Mononuclear cell (primary cell): ENCODE measurements around the gene AFF3. TPM values are rescaled to one million over a fixed set of nuclear protein-coding genes. Genes with fewer than 3 reads are reported as not detected.

Experiments used
- H3K27me3 ChIP-seq: 2 replicates; pipeline ENCODE4 v1.6.0; 2011; ENCODE audit warnings: low read length, control low read depth; ENCODE audit not compliant: insufficient read depth
- H3K4me1 ChIP-seq: 2 replicates; pipeline ENCODE4 v1.5.1; 2011; ENCODE audit warnings: mild to moderate bottlenecking, low read length, control low read depth; ENCODE audit not compliant: insufficient read depth
- H3K4me3 ChIP-seq: 2 replicates; pipeline ENCODE4 v1.5.1; 2011; ENCODE audit warnings: mild to moderate bottlenecking, low read length, moderate library complexity
- H3K9me3 ChIP-seq: 2 replicates; pipeline ENCODE4 v1.5.1; 2011; ENCODE audit warnings: low read depth, mild to moderate bottlenecking, control low read depth, low read length
- total RNA-seq: library from RNA; depleted of rRNA; stranded (reverse); fragments of >200 nt; gene quantifications from one replicate; pipeline ENCODE4 v1.2.3, GENCODE V29; 2012

The AFF3 gene
- total RNA-seq, 1 donor, result 21.9 TPM

DNA sequence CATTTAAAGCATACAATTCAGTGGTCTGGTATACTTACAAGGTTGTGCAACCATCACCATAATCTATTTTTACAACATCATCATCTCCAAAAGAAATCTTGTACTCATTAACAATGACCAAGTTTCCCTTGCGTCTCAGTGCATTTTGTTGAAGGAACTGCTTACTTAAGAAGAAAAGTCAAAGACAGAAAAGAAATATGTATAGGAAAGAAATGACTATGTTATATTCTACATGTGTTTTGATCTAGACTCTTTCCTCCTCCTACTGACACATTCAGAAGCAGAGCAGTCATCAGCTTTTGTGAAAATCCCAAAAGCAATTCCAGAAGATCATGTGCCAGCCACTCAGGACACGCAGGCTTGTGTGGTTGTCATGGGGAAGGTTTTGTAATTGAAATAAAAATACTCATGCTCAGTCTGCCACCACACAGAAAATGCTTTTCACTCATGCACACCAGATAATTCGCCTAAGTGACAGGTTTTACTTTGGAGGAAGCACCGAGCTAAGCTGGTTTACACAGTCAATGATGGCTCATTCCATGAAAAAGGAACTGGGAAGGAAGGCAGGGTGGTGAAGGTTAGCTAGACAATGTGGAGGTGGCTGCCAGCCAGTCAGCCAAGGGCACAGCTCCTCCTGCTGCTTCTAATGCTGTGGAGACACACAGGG lies 494.1 kb downstream of the AFF3 start:
- Histone ChIP-seq H3K4me3 (no peak overlapping the region), H3K9me3 (no peaks in the 10 kb centered on the region), H3K4me1 (no peaks in the 10 kb centered on the region), H3K27me3 (no peaks in the 10 kb centered on the region)

DNA sequence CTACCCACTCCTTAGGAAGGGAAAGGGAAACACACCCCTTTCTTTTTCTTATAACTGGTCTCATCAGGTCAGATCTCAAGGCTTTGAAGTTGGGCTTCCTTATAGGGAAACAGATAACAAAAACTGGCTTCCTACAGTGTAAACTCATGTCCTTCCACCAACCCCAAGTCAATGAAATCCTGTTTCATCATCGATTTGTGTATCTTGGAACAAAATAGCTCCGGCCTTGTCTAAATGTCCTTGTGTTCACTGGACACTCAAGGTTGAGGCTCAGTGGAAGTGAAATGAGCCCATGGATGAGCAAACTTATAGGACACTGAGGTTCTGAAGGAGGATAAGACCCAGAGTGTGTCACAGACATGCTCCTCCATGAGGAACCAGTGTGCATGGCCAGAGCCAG lies 496.4 kb downstream of the AFF3 start:
- Histone ChIP-seq H3K27me3 (no peaks in the 10 kb centered on the region), H3K9me3 (no peaks in the 10 kb centered on the region), H3K4me3 (no peak overlapping the region), H3K4me1 (no peaks in the 10 kb centered on the region)

DNA sequence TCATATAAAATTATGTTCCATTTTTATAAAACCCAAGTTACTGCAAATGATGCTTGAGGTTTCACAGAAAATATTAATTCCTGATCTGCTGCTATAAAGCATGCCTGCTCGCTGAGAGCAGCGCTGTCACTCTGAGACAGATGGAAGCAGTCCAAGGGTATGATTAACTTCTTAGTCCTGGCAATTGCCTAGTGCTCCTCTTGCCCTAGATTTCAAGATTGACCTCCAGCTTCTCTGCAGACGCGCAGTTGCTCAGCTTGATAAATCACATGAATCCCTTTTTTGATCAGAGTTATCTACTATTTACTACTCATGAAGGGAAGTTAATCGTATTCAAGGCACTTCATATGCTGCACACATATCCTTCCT lies 498.0 kb downstream of the AFF3 start:
- Histone ChIP-seq H3K4me3 (no peak overlapping the region), H3K4me1 (no peaks in the 10 kb centered on the region), H3K9me3 (no peaks in the 10 kb centered on the region), H3K27me3 (no peaks in the 10 kb centered on the region)

DNA sequence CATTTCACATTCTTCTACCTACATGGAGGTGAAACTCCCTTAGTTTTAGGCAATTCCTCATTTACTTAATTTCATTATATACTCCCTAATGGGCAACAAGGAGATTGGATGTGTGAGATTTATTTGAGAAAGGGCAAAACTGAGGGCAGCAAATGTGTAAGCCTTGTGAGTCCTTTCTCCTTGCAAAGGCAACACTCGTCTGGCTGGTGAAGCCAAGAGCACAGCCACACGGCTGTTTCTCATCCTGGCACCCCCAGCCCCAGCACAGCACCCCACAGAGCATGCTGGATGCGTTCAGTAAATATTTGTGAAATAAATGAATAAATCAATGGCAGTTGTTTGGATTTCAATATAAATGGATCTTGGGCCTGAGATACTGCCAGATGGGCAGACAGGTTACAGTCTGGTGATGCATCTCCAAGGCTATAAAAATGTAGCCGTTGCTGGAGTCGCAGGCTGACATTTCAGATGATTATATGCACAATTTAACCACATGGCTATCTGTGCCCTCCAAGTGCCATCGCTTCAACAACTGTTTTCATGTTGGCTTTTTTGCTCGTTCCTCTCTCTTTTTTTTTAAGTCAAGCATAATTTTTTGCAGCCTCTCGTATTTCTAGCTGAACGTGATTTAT lies 498.5 kb downstream of the AFF3 start:
- H3K4me3 ChIP-seq, result no peak overlapping the region
- no peaks in the 10 kb centered on the region for H3K27me3 ChIP-seq
- H3K4me1 ChIP-seq, result no peaks in the 10 kb centered on the region
- H3K9me3 ChIP-seq, result no peaks in the 10 kb centered on the region

DNA sequence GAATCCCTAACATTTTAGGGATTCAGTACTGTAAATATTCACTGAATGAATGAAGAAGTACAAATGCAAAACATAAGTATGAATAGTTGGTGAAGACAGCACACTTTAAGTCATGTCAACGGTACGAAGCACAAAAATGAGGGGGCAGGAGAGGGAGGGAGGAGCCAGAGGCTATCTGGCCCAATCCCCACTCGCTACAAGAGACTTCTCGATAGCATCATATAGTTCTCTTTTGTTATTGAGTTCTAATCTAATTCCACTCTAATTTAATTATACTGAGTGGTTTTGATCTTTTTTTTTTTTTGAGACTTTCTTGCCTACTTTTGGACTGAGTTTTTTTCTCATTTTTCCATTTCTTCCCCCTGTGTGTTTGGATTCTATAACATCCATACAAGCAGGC lies 500.4 kb downstream of the AFF3 start:
- Histone ChIP-seq H3K27me3 (no peaks in the 10 kb centered on the region), H3K4me3 (no peak overlapping the region), H3K9me3 (no peaks in the 10 kb centered on the region), H3K4me1 (no peaks in the 10 kb centered on the region)

DNA sequence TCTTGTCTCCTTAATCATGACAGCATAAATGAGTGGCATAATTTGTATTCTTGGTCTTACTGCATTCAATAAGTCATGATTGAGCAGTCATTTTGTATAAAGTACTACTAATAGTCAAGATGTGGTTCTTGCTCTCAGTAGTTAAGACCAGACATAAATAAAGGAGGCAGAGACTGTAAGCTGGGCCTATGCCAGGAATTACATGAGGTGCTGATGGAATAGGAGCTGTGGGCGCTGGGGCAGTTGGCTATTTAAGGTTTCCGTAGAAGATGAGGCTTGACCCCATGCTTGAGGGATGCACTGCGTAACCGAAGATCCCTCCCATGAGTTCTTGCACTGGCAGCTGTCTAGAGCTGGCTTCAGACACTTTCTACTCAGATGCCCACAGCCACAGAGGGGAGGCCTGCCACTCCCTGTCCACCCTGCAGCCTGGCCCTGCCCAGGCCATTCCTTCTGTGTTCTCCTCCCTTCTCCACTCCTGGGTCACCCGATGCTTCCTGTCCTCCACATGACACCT lies 501.7 kb downstream of the AFF3 start:
- H3K9me3 ChIP-seq, result no peaks in the 10 kb centered on the region
- H3K4me1 ChIP-seq, result no peaks in the 10 kb centered on the region
- H3K4me3 ChIP-seq, result no peak overlapping the region
- H3K27me3 ChIP-seq, result no peaks in the 10 kb centered on the region

DNA sequence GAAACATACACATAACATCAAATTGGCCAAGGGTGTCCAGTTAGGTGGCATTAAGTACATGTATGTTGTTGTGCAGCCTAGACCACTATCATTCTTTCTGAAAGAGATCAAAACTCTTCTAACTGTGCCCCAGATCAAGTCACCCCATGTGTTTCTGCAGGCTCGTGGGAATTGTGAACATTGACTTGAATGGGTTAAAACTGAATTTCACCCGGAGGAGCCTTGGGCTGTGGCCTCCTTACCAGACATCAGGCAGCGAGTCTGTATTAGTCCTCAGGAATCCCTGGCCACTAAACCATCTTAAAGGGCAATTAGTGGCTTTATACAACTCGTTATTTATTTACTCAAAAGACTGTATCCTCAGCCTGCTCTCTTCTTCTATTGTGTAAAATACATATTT lies 503.6 kb downstream of the AFF3 start:
- H3K27me3 ChIP-seq, result no peaks in the 10 kb centered on the region
- H3K4me1 ChIP-seq, result no peaks in the 10 kb centered on the region

DNA sequence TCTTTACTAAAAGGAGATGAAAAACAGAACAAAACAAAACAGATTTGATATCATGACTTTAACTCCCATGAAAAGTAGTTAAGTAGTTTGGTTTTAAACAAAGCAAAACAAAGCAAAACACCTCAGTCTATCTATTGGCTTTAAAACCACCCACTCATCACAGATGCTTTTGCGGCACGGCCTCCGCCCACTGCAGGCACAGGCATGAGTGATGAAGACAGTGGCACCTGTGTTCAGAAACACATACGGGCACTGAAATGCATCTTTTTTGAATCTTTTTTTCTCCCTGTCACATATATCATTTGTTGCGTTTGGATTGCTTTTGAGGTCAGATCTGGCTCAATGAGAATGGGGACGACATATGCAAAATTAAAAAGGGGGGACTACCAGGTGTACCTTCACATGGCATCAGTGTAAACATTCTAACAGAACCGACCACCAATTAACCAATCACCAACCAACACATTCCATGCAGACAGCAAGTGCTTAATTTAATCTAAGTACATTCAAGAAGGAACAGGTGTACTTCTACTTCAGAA lies 505.2 kb downstream of the AFF3 start:
- H3K9me3 ChIP-seq, result no peaks in the 10 kb centered on the region
- no peak overlapping the region for H3K4me3 ChIP-seq
- H3K27me3 ChIP-seq, result no peaks in the 10 kb centered on the region
- no peaks in the 10 kb centered on the region for H3K4me1 ChIP-seq

More for the DNA sequence above, 503.6 kb downstream of the AFF3 start:
- Histone ChIP-seq H3K4me3 (no peak overlapping the region), H3K9me3 (no peaks in the 10 kb centered on the region)

DNA sequence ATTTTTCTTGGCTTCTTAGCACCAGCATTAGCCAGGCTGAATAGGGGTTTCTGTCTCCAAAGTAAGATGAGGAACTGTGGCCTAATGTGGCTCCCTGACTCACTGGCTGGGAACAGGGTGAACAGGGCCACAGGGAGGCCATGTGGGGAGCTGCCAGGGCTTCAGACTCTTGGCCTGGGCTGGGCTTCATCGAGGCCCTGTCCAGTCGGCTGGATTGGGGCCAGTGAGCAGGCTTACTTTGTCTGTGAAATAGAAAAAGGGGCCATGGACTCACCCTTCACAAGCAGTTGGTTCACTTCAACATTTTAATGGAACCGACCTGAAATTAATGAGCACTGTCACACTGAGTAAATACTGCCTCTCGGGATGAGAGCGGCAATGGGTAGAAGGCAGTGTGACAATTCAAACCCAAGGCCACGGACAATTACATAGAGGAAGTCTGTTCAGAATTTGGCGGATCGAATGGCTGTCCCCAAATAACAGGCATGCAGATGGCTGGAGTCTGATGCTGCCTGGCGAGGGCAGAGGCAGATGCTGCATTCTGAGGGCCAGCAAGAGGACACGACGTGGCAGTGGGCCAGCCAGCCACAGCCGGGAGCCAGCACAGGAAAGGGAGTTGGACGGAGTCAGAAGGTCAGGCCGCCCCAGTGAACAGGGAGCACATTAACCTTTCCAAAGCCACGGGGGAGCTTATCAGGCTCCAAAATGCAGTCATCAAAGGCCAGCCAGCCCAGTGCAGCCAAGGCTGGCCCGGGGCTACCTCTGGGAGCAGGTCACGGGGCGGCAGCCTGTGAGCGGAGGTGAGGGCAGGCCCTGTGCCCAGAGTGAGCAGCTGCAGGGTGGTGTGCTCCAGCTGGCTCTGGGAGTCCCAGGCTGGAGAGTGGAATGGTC lies 506.0 kb downstream of the AFF3 start:
- Histone ChIP-seq H3K4me1 (no peaks in the 10 kb centered on the region), H3K9me3 (no peaks in the 10 kb centered on the region), H3K27me3 (no peaks in the 10 kb centered on the region), H3K4me3 (no peak overlapping the region)

DNA sequence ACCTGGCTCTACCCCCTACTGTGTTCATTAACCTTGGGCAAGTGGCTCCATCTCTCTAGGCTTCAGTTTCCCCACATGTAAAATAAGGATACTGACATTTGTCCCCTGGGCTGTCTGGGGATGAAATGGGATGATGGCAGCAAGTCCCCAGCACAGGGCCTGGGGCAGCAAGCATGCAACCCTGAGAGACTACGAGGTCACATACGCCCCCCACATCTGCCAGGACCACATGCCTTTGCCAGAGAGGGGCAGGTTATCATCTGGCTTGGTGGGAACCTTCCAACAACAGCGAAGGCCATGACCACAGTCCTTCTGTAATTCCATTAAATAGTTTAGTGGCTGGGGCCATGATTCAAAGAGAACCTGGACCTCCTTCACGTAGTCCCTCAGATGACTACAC lies 506.7 kb downstream of the AFF3 start:
- H3K4me1 ChIP-seq, result no peaks in the 10 kb centered on the region
- no peaks in the 10 kb centered on the region for H3K9me3 ChIP-seq
- no peak overlapping the region for H3K4me3 ChIP-seq
- no peaks in the 10 kb centered on the region for H3K27me3 ChIP-seq

DNA sequence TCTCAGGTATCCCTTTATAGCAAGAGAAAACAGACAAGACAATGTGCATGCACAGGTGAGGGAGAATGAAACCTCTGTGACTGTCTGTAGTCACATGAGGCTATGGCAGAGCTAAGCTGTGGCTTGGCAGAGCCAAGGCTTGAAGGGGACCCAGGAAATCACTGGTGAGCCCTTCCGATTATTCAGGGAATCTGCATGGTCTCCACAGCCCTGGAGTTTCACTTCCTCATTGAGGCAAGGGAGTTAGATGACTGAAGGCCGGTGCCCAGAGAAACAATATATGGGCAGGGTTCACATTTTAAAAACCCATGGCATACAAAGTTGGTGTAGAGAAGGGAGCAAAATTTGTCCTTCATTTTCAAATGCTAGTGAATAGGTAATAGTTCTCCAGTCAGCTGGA lies 508.2 kb downstream of the AFF3 start:
- Histone ChIP-seq H3K27me3 (no peaks in the 10 kb centered on the region), H3K4me1 (no peaks in the 10 kb centered on the region), H3K4me3 (no peak overlapping the region), H3K9me3 (no peaks in the 10 kb centered on the region)

DNA sequence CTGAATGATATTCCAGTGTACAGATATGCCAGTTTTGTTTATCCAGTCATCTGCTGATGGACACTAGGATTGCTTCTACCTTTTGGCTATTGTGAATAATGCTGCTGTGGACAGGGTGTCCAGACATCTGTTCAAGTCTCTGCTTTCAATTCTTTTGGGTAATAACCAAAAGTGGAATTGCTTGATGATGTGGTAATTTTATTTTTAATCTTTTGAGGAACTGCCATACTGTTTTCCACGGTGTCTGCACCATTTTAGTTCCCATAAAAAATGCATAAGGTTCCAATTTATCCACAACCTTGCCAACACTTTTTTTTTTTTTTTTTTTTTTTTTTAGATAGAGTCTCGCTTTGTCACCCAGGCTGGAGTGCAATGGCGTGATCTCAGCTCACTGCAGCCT lies 510.7 kb downstream of the AFF3 start:
- no peak overlapping the region for H3K4me3 ChIP-seq
- H3K27me3 ChIP-seq, result no peaks in the 10 kb centered on the region
- no peaks in the 10 kb centered on the region for H3K9me3 ChIP-seq
- no peaks in the 10 kb centered on the region for H3K4me1 ChIP-seq

DNA sequence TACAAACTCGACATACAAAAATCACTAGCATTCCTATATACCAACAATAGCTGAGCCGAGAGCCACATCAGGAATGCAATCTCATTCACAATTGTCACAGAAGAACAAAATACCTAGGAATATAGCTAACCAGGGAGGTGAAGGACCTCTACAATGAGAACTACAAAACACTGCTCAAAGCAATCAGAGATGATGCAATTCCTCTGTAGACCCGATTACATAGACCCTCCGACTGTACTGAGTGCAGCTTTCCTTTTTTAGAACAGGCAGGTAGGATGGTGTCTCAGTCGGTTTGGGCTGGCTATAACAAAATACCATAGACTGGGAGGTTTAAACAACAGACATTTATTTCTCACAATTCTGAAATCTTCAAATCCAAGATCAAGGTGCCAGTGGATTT lies 513.1 kb downstream of the AFF3 start:
- no peaks in the 10 kb centered on the region for H3K27me3 ChIP-seq
- no peak overlapping the region for H3K4me3 ChIP-seq
- H3K4me1 ChIP-seq, result no peaks in the 10 kb centered on the region
- no peaks in the 10 kb centered on the region for H3K9me3 ChIP-seq

DNA sequence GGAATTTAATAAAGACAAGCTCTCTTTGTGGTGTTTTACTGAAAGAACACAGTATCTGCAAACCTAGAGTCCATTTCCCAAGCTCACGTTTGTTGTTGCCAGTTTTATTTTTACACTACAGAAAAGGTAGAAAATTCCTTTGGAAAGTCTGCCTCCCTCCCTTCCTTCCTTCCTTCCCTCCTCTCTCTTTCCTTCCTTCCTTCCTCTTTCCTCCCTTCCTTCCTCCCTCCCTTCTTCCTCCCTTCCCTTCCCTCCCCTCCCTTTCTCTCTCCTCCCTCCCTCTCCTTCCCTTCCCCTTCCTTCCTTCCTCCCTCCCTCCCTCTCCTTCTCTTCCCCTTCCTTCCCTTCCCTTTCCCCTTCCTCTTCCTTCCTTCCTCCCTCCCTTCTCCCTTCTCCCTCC lies 516.2 kb downstream of the AFF3 start:
- Histone ChIP-seq H3K9me3 (no peaks in the 10 kb centered on the region), H3K27me3 (no peaks in the 10 kb centered on the region), H3K4me3 (no peak overlapping the region), H3K4me1 (no peaks in the 10 kb centered on the region)

DNA sequence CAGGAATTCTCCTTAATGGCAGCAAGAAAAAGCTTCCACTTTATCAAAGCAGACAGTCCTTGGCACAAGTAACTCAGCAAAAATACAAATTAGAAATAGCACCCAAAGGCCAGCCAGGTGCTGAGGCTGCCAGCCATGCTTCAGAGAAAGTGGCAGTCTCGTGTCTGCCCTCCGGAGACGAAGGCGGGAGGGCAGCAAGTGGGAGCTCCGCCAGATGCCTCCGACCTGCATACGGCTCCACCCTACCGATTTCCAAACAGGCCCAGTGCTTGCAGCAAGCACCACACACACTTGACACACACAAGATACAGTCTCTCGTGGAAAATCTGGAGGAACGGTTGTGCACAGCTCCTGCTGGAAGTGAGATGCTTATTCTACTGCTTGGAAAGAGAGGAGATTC lies 517.7 kb downstream of the AFF3 start:
- no peak overlapping the region for H3K4me3 ChIP-seq
- no peaks in the 10 kb centered on the region for H3K27me3 ChIP-seq
- H3K9me3 ChIP-seq, result no peaks in the 10 kb centered on the region
- H3K4me1 ChIP-seq, result no peaks in the 10 kb centered on the region
